GM12878 (cell line): ENCODE measurements around the gene PHACTR3. TPM values are rescaled to one million over a fixed set of nuclear protein-coding genes. Genes with fewer than 3 reads are reported as not detected.

Experiments used
- ATAC-seq: fragments of 200-7000 bp; cut with Tn5 transposase; 3 replicates; pipeline ENCODE4 v1.9.1; 2020; ENCODE audit warnings: mild to moderate bottlenecking, moderate library complexity
- BruUV-seq: library from RNA; stranded (reverse); fragments of 400-500 nt; replicated peaks from 2 replicates; lab custom pipeline; 2021; lab: Mats Ljungman, UMichigan
- CTCF ChIA-PET: fragments of 300-600 bp; sonication (Branson Sonifier 250); formaldehyde crosslinking; extraction: SDS; loops from one replicate; lab custom pipeline; 2021; ENCODE audit warnings: inconsistent platforms; lab: Yijun Ruan, JAX
- POLR2A ChIA-PET: fragments of 350-600 bp; formaldehyde crosslinking; extraction: SDS; loops from one replicate; lab custom pipeline; 2021; ENCODE audit warnings: inconsistent platforms; lab: Charles Lee
- RAD21 ChIA-PET: fragments of 300-600 bp; sonication (Branson Sonifier 250); formaldehyde crosslinking; loops from one replicate; lab custom pipeline; 2023; ENCODE audit warnings: antibody characterized with exemption; ENCODE audit not compliant: unreplicated experiment; lab: Charles Lee
- SMC1A ChIA-PET: fragments of 300-600 bp; sonication (Branson Sonifier 250); formaldehyde crosslinking; loops from one replicate; lab custom pipeline; 2023; ENCODE audit not compliant: unreplicated experiment, uncharacterized antibody; lab: Charles Lee
- DNase-seq: peaks from one replicate; pipeline ENCODE4 v3.0.0-alpha.2; 2011; ENCODE audit warnings: low read depth, low spot score
- FAIRE-seq: peaks from 3 replicates; lab custom pipeline; 2011; peaks lifted over from hg19 to GRCh38; lab: Jason Lieb, UNC
- H2AFZ ChIP-seq: 2 replicates; pipeline ENCODE4 v1.6.0; 2011; ENCODE audit warnings: low read depth, low read length, control low read depth; ENCODE audit not compliant: control insufficient read depth
- H3K27ac ChIP-seq: 2 replicates; pipeline ENCODE4 v1.5.1; 2011; ENCODE audit warnings: control low read depth; ENCODE audit not compliant: control insufficient read depth, insufficient read depth
- H3K27me3 ChIP-seq, 2 experiments: replicated peaks in 1 of 2; 2 replicates each; pipeline versions ENCODE4 v1.6.0 to v1.6.1; 2011; ENCODE audit warnings: low read length in 1 of 2; ENCODE audit not compliant: control insufficient read depth in 2 of 2, insufficient read depth in 2 of 2
- H3K36me3 ChIP-seq, 2 experiments: 2 replicates each; pipeline ENCODE4 v1.5.1; 2011; ENCODE audit warnings: low read length in 1 of 2; ENCODE audit not compliant: control insufficient read depth in 2 of 2, insufficient read depth in 2 of 2
- H3K4me1 ChIP-seq: 2 replicates; pipeline ENCODE4 v1.6.1; 2011; ENCODE audit warnings: mild to moderate bottlenecking, low read length, moderate library complexity, mixed read lengths; ENCODE audit not compliant: control insufficient read depth, insufficient read depth
- H3K4me2 ChIP-seq: 2 replicates; pipeline ENCODE4 v1.6.0; 2011; ENCODE audit warnings: control low read depth; ENCODE audit not compliant: control insufficient read depth, insufficient read depth
- H3K4me3 ChIP-seq: fragments of 200-600 bp; sonication (generic); 2 replicates; pipeline ENCODE4 v1.5.1; 2016
- H3K79me2 ChIP-seq: 2 replicates; pipeline ENCODE4 v1.6.0; 2011; ENCODE audit warnings: low read length; ENCODE audit not compliant: control insufficient read depth, insufficient read depth
- H3K9ac ChIP-seq: 2 replicates; pipeline ENCODE4 v1.8.0; 2011; ENCODE audit warnings: low read length, control low read depth, mixed read lengths; ENCODE audit not compliant: control insufficient read depth, insufficient read depth
- H3K9me3 ChIP-seq: replicated peaks from 3 replicates; pipeline ENCODE4 v1.5.1; 2011; ENCODE audit warnings: mild to moderate bottlenecking, low read length; ENCODE audit not compliant: control insufficient read depth, insufficient read depth
- H4K20me1 ChIP-seq: 2 replicates; pipeline ENCODE4 v1.6.0; 2011; ENCODE audit not compliant: control insufficient read depth, insufficient read depth
- ATF7 ChIP-seq: fragments of 450-650 bp; IDR thresholded peaks from 2 replicates; pipeline ENCODE4 v1.6.1; 2016; ENCODE audit warnings: low read depth, mild to moderate bottlenecking
- BRCA1 ChIP-seq: IDR thresholded peaks from 2 replicates; pipeline ENCODE4 v1.6.1; 2011; ENCODE audit warnings: low read depth, low read length, improper control_type of control experiment
- ELK1 ChIP-seq: IDR thresholded peaks from 2 replicates; pipeline ENCODE4 v1.6.1; 2012; ENCODE audit warnings: low read depth, low read length, improper control_type of control experiment
- GATAD2B ChIP-seq: fragments of 450-650 bp; conservative IDR thresholded peaks from 2 replicates; pipeline ENCODE4 v1.6.1; 2017; ENCODE audit warnings: low read depth, mild to moderate bottlenecking, moderate library complexity
- IRF5 ChIP-seq: fragments of 450-650 bp; IDR thresholded peaks from 2 replicates; pipeline ENCODE4 v1.6.1; 2017; ENCODE audit warnings: borderline replicate concordance
- NR2C1 ChIP-seq: fragments of 450-650 bp; IDR thresholded peaks from 2 replicates; pipeline ENCODE4 v1.6.1; 2017; ENCODE audit warnings: antibody characterized with exemption, mild to moderate bottlenecking, moderate library complexity
- NR2F1 ChIP-seq: fragments of 450-650 bp; conservative IDR thresholded peaks from 2 replicates; pipeline ENCODE4 v1.6.1; 2017; ENCODE audit warnings: mild to moderate bottlenecking
- PBX3 ChIP-seq: IDR thresholded peaks from 2 replicates; pipeline ENCODE4 v1.6.1; 2011; ENCODE audit warnings: mild to moderate bottlenecking, low read depth, low read length, moderate library complexity; ENCODE audit not compliant: insufficient replicate concordance
- RAD21 ChIP-seq: IDR thresholded peaks from 2 replicates; pipeline ENCODE4 v1.6.1; 2011; ENCODE audit warnings: mild to moderate bottlenecking, low read depth, low read length, moderate library complexity; ENCODE audit not compliant: insufficient read depth
- SMAD5 ChIP-seq: IDR thresholded peaks from 2 replicates; pipeline ENCODE4 v1.6.1; 2016; ENCODE audit warnings: antibody characterized with exemption, low read depth
- STAT3 ChIP-seq: IDR thresholded peaks from 2 replicates; pipeline ENCODE4 v1.6.1; 2011; ENCODE audit warnings: low read depth, low read length, improper control_type of control experiment
- SUZ12 ChIP-seq: fragments of 200-600 bp; sonication (generic); IDR thresholded peaks from one replicate; pipeline ENCODE4 v1.6.1; 2018; ENCODE audit warnings: antibody characterized with exemption, mild to moderate bottlenecking; ENCODE audit not compliant: unreplicated experiment
- ZNF622 ChIP-seq: fragments of 450-650 bp; IDR thresholded peaks from 2 replicates; pipeline ENCODE4 v1.6.1; 2017; ENCODE audit warnings: mild to moderate bottlenecking, inconsistent platforms
- WGBS: methylation state at CpG from one replicate; pipeline ENCODE4 v1.1.6; 2016; ENCODE audit warnings: low lambda C conversion rate; ENCODE audit not compliant: insufficient replicate concordance, insufficient coverage; ENCODE audit errors: missing lambda C conversion rate; 5-methylcytosine and 5-hydroxymethylcytosine counted together
- in situ Hi-C: fragments of 300-500 bp; cut with MboI; formaldehyde crosslinking; loops from 9 replicates; pipeline ENCODE4 v1.14.3; 2018; ENCODE audit warnings: mixed read lengths
- intact Hi-C: fragments of 100-400 bp; cut with micrococcal nuclease; formaldehyde crosslinking; loops from one replicate; pipeline ENCODE4 v1.14.2; 2022; ENCODE audit not compliant: unreplicated experiment
- polyA plus RNA-seq, 11 experiments: library from polyadenylated mRNA; depleted of rRNA in 4 of 11; unstranded in 6 of 11; stranded (reverse) in 5 of 11; fragments of >200 nt; fragmentation: Nextera tagmentation in 4 of 11; fragmentation: Illumina TruSeq in 1 of 11; extraction: Ambion mirVana in 4 of 11; extraction: Trizol in 1 of 11; gene quantifications; 1 replicate in 1 of 11; 2 replicates in 10 of 11; pipeline versions ENCODE4 v1.2.1 to v1.2.3, GENCODE V29; 2011 to 2016; ENCODE audit warnings: inconsistent platforms in 2 of 11, missing spikeins in 2 of 11, low read depth in 1 of 11
- total RNA-seq, 4 experiments: library from RNA; depleted of rRNA in 3 of 4; stranded (reverse); fragments of >200 nt in 3 of 4; fragmentation: Illumina TruSeq in 1 of 4; extraction: Trizol in 1 of 4; gene quantifications; 2 replicates each; pipeline versions ENCODE4 v1.2.1 to v1.2.3, GENCODE V29; 2013 to 2021
- TF ChIP-seq, protein P1 (sequence below): fragments of 450-650 bp; IDR thresholded peaks from 2 replicates; pipeline ENCODE4 v1.6.1; 2018; ENCODE audit warnings: borderline replicate concordance, mild to moderate bottlenecking; ENCODE audit not compliant: partially characterized antibody

The PHACTR3 gene
- total and polyA plus RNA-seq, 10 of the 15 experiments (the other 5 are each of a cell fraction or from before 2014, with no cell fraction given): 0.17 to 2.7 (median 0.27) TPM; not detected in 1

GRCh38 chr20:59665656-59666555 is 61.6 kb downstream of the PHACTR3 start:
- no peaks in the 10 kb centered on the region for H3K9me3 ChIP-seq
- FAIRE-seq: no peak
- H3K9ac ChIP-seq: no peak overlapping the region
- CTCF ChIA-PET: interaction anchor here (0.5 kb wide), 1 partner anchor 623 kb away, joined by 3 read pairs; no protein-coding TSS in a partner anchor
- intact Hi-C loops: no loop called here
- no peaks in the 10 kb centered on the region for H4K20me1 ChIP-seq
- 3% methylated on average over 6 of the region's 8 CpGs for WGBS
- BruUV-seq: no TSS peak
- in situ Hi-C loops: no loop called here
- no peaks in the 10 kb centered on the region for H3K79me2 ChIP-seq
- TF ChIP-seq NR2C1 (no peak), ZNF622 (no peak), ELK1 (no peak), IRF5 (no peak), PBX3 (no peak), BRCA1 (no peak), RAD21 (no peak), GATAD2B (no peak), ATF7 (no peak), NR2F1 (no peak), SUZ12 (no peak), STAT3 (no peak), SMAD5 (no peak)
- TF ChIP-seq, protein P1, sequence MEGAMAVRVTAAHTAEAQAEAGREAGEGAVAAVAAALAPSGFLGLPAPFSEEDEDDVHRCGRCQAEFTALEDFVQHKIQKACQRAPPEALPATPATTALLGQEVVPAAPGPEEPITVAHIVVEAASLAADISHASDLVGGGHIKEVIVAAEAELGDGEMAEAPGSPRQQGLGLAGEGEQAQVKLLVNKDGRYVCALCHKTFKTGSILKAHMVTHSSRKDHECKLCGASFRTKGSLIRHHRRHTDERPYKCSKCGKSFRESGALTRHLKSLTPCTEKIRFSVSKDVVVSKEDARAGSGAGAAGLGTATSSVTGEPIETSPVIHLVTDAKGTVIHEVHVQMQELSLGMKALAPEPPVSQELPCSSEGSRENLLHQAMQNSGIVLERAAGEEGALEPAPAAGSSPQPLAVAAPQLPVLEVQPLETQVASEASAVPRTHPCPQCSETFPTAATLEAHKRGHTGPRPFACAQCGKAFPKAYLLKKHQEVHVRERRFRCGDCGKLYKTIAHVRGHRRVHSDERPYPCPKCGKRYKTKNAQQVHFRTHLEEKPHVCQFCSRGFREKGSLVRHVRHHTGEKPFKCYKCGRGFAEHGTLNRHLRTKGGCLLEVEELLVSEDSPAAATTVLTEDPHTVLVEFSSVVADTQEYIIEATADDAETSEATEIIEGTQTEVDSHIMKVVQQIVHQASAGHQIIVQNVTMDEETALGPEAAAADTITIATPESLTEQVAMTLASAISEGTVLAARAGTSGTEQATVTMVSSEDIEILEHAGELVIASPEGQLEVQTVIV: no peak
- TF ChIP-seq, all 136 proteins: peak for 0
- ATAC-seq (no peak), DNase-seq (no peak)
- H3K36me3 ChIP-seq: no peaks in the 10 kb centered on the region
- H3K4me3 ChIP-seq: no peak overlapping the region
- ChIA-PET RAD21 (no interaction called here), POLR2A (no interaction called here), SMC1A (no interaction called here)
- no peak overlapping the region for H3K4me2 ChIP-seq
- no peak overlapping the region for H3K27ac ChIP-seq
- H3K27me3 ChIP-seq: no peaks in the 10 kb centered on the region; a peak in 1 of 4 replicates
- H2AFZ ChIP-seq: no peak overlapping the region
- no peaks in the 10 kb centered on the region for H3K4me1 ChIP-seq
